K562 (cell line): ENCODE measurements around the gene LSM8. TPM values are rescaled to one million over a fixed set of nuclear protein-coding genes. Genes with fewer than 3 reads are reported as not detected.
A peak's percentile ranks its signal among the peaks of the same experiment; 100 is the strongest.

Experiments
- ATAC-seq: fragments of 200-7000 bp; cut with Tn5 transposase; 3 replicates; pipeline ENCODE4 v1.9.1; 2020; ENCODE audit warnings: moderate library complexity
- BruUV-seq: library from RNA; stranded (reverse); fragments of 400-500 nt; replicated peaks from 2 replicates; lab custom pipeline; 2021; lab: Mats Ljungman, UMichigan
- CTCF ChIA-PET: fragments of 300-600 bp; formaldehyde crosslinking; extraction: SDS; loops from one replicate; lab custom pipeline; 2021; ENCODE audit warnings: low intra/inter-chr PET ratio; lab: Yijun Ruan, JAX
- POLR2A ChIA-PET: fragments of 300-600, 350-650 bp; sonication (Branson Sonifier 250); formaldehyde crosslinking; extraction: SDS; loops from one replicate; lab custom pipeline; 2021; ENCODE audit warnings: antibody characterized with exemption, inconsistent platforms; lab: Yijun Ruan, JAX
- DNase-seq, 4 experiments: peaks; one replicate each; pipeline versions ENCODE4 v3.0.0 to v3.0.0-alpha.2; 2011 to 2018; ENCODE audit warnings: low spot score in 3 of 4, mixed read lengths in 3 of 4; ENCODE audit errors: extremely low read depth in 1 of 4
- FAIRE-seq: peaks from 2 replicates; lab custom pipeline; 2011; peaks lifted over from hg19 to GRCh38; lab: Jason Lieb, UNC
- H2AFZ ChIP-seq: 2 replicates; pipeline ENCODE4 v1.6.0; 2011; ENCODE audit warnings: low read depth, low read length, control low read depth, inconsistent platforms
- H3K27ac ChIP-seq: fragments of 200-600 bp; 3 replicates; pipeline ENCODE4 v1.8.0; 2011; ENCODE audit warnings: low read depth, mild to moderate bottlenecking, control low read depth, inconsistent platforms, low read length, moderate library complexity, mixed read lengths; ENCODE audit errors: extremely low read depth
- H3K27me3 ChIP-seq, 2 experiments: fragments of 300-600 bp in 1 of 2; 2 replicates in 1 of 2; 3 replicates in 1 of 2; pipeline versions ENCODE4 v1.6.0 to v1.8.0; 2011; ENCODE audit warnings: inconsistent platforms in 2 of 2, low read length in 2 of 2, mild to moderate bottlenecking in 1 of 2, mixed read lengths in 1 of 2, moderate library complexity in 1 of 2; ENCODE audit not compliant: control insufficient read depth in 2 of 2, insufficient read depth in 2 of 2
- H3K36me3 ChIP-seq: fragments of 300-600 bp; 3 replicates; pipeline ENCODE4 v1.8.0; 2011; ENCODE audit warnings: mild to moderate bottlenecking, low read length, inconsistent platforms; ENCODE audit not compliant: control insufficient read depth, insufficient read depth
- H3K4me1 ChIP-seq, 2 experiments: fragments of 200-600 bp in 1 of 2; replicated peaks in 1 of 2; 2 replicates in 1 of 2; 3 replicates in 1 of 2; pipeline versions ENCODE4 v1.5.1 to v1.8.0; 2011; ENCODE audit warnings: inconsistent platforms in 2 of 2, low read length in 2 of 2, mild to moderate bottlenecking in 1 of 2, mixed read lengths in 1 of 2, moderate library complexity in 1 of 2; ENCODE audit not compliant: control insufficient read depth in 2 of 2, insufficient read depth in 2 of 2
- H3K4me2 ChIP-seq: 2 replicates; pipeline ENCODE4 v1.6.1; 2011; ENCODE audit warnings: low read length, control low read depth, inconsistent platforms, mixed read lengths; ENCODE audit not compliant: insufficient read depth
- H3K4me3 ChIP-seq: fragments of 200-600 bp; sonication (generic), shearing (Covaris generic); 2 replicates; pipeline ENCODE4 v1.5.1; 2016; ENCODE audit warnings: control low read depth, inconsistent platforms
- H3K79me2 ChIP-seq: fragments of 200-600 bp; 3 replicates; pipeline ENCODE4 v1.8.0; 2011; ENCODE audit warnings: low read length, inconsistent platforms; ENCODE audit not compliant: control insufficient read depth, insufficient read depth
- H3K9ac ChIP-seq, 2 experiments: 2 replicates each; pipeline versions ENCODE4 v1.6.0 to v1.6.1; 2011; ENCODE audit warnings: low read depth in 2 of 2, low read length in 2 of 2, control low read depth in 1 of 2, inconsistent platforms in 1 of 2, mild to moderate bottlenecking in 1 of 2, mixed read lengths in 1 of 2; ENCODE audit not compliant: insufficient read depth in 1 of 2
- H3K9me1 ChIP-seq: one replicate; pipeline ENCODE4 v1.6.0; 2011; ENCODE audit warnings: inconsistent platforms, mild to moderate bottlenecking, low read length, moderate library complexity; ENCODE audit not compliant: control insufficient read depth, insufficient read depth
- H3K9me3 ChIP-seq: replicated peaks from 2 replicates; pipeline ENCODE4 v1.5.1; 2011; ENCODE audit warnings: low read depth, low read length, inconsistent platforms; ENCODE audit not compliant: control insufficient read depth, insufficient read depth
- H4K20me1 ChIP-seq: replicated peaks from 2 replicates; pipeline ENCODE4 v1.6.1; 2011; ENCODE audit warnings: low read length, inconsistent platforms, mixed read lengths; ENCODE audit not compliant: control insufficient read depth, insufficient read depth
- GABPA ChIP-seq: fragments of 200-800 bp; sonication (Bioruptor generic); conservative IDR thresholded peaks from 2 replicates; pipeline ENCODE4 v1.6.1; 2016; ENCODE audit warnings: low read depth, missing genetic modification characterization, missing compliant biosample characterization
- MIER1 ChIP-seq: fragments of 450-650 bp; IDR thresholded peaks from 2 replicates; pipeline ENCODE4 v1.6.1; 2016; ENCODE audit warnings: antibody characterized with exemption, mild to moderate bottlenecking, low read depth
- NRF1 ChIP-seq, 2 experiments: fragments of 450-650 bp; IDR thresholded peaks in 1 of 2; conservative IDR thresholded peaks in 1 of 2; 2 replicates each; pipeline ENCODE4 v1.6.1; 2014; ENCODE audit warnings: mild to moderate bottlenecking in 2 of 2
- ZNF408 ChIP-seq: fragments of 250-450 bp; sonication (Bioruptor Pico); IDR thresholded peaks from 2 replicates; pipeline ENCODE4 v1.4.0; 2020; ENCODE audit warnings: low read depth, mild to moderate bottlenecking, moderate library complexity
- ZNF644 ChIP-seq: fragments of 200-800 bp; sonication (Bioruptor generic); IDR thresholded peaks from 2 replicates; pipeline ENCODE4 v1.6.1; 2016; ENCODE audit warnings: low read depth, missing genetic modification characterization, missing compliant biosample characterization
- ZNF766 ChIP-seq: fragments of 200-800 bp; sonication (Bioruptor generic); conservative IDR thresholded peaks from 2 replicates; pipeline ENCODE4 v1.6.1; 2016; ENCODE audit warnings: missing genetic modification characterization, missing compliant biosample characterization
- WGBS: fragments of 100-300 bp; shearing (Covaris generic); methylation state at CpG from one replicate; pipeline ENCODE4 v1.1.6; 2016; ENCODE audit warnings: low coverage, mixed read lengths; ENCODE audit not compliant: insufficient coverage; ENCODE audit errors: missing lambda C conversion rate; 5-methylcytosine and 5-hydroxymethylcytosine counted together
- in situ Hi-C: fragments of 300-500 bp; cut with MboI; formaldehyde crosslinking; loops from 4 replicates; pipeline ENCODE4 v1.15.0; 2018; ENCODE audit warnings: inconsistent platforms, mixed read lengths
- intact Hi-C: fragments of 100-400 bp; cut with micrococcal nuclease; formaldehyde crosslinking; loops from 2 replicates; pipeline ENCODE4 v1.14.2; 2022
- polyA plus RNA-seq, 8 experiments: library from polyadenylated mRNA; depleted of rRNA in 4 of 8; stranded (reverse) in 5 of 8; unstranded in 3 of 8; fragments of >200 nt; fragmentation: Nextera tagmentation in 2 of 8; fragmentation: Illumina TruSeq in 1 of 8; extraction: Ambion mirVana in 2 of 8; extraction: Trizol in 1 of 8; gene quantifications; 2 replicates each; pipeline versions ENCODE4 v1.2.1 to v1.2.3, GENCODE V29; 2011 to 2014; ENCODE audit warnings: inconsistent platforms in 1 of 8, missing spikeins in 1 of 8
- total RNA-seq, 7 experiments: library from RNA; depleted of rRNA in 6 of 7; stranded (reverse); fragments of >200 nt in 6 of 7; fragmentation: Illumina TruSeq in 2 of 7; extraction: Trizol in 2 of 7; gene quantifications; 2 replicates each; pipeline versions ENCODE4 v1.2.1 to v1.2.3, GENCODE V29; 2011 to 2021; ENCODE audit warnings: low replicate concordance in 1 of 7
- TF ChIP-seq, protein P1 (sequence below), 2 experiments: fragments of 450-650 bp; formaldehyde crosslinking in 1 of 2; IDR thresholded peaks; 2 replicates each; pipeline versions ENCODE4 v1.4.0 to v1.6.1; 2014 to 2020; ENCODE audit warnings: mild to moderate bottlenecking in 2 of 2, borderline replicate concordance in 1 of 2, low read depth in 1 of 2

The LSM8 gene
- total and polyA plus RNA-seq, 9 of the 15 experiments (the other 6 are each of a cell fraction or from before 2014, with no cell fraction given), result 81.5 to 340 (median 180) TPM

DNA sequence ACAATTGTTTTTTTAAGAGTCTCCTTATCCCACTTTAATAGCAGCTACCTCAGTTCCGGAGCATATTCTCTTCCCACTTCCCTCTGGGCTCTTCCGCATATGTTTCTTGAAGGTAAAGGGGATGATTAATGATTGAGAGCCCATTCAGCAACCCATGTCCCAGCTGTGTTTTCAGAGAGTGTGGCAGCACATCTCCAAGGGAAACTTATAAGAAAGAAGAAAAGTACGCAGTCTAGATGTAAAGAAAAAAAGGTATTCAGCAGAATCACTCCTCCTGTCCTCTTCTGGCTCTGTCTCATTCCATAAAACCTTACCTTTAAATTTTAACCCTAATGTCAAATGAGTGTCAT lies 30.8 kb downstream of the LSM8 start:
- WGBS, result 27% methylated on average over 3 of the region's 3 CpGs
- Histone ChIP-seq H3K27ac (no peak overlapping the region), H3K79me2 (no peaks in the 10 kb centered on the region), H3K27me3 (peaks cover 2 to 10% of the 10 kb centered on the region in 2 experiments; a peak in 3 of 5 replicates), H3K9me1 (no peaks in the 10 kb centered on the region), H3K9ac (no peak overlapping the region), H3K36me3 (no peaks in the 10 kb centered on the region), H3K9me3 (no peaks in the 10 kb centered on the region), H3K4me3 (no peak overlapping the region), H3K4me2 (no peak overlapping the region), H3K4me1 (peaks cover 5 to 15% of the 10 kb centered on the region in 2 experiments), H4K20me1 (no peaks in the 10 kb centered on the region), H2AFZ (no peak overlapping the region)
- CTCF ChIA-PET, result no interaction called here
- FAIRE-seq (no peak), DNase-seq (no peak), ATAC-seq (no peak)
- TF ChIP-seq ZNF408 (CRISPR knock-in tag) (no peak), NRF1 (conservative IDR thresholded peaks at IDR 0.05 in 1 of 2, IDR thresholded peaks at IDR 0.05 in 1 of 2) (peak in 1 of 2 experiments; percentile 14; a peak in 2 of 4 replicates)
- BruUV-seq, result no TSS peak
- in situ Hi-C loops, result no loop called here
- intact Hi-C loops, result no loop called here
- POLR2A ChIA-PET, result interaction anchor here (0.6 kb wide), 1 partner anchor 11 kb away, joined by 4 read pairs; no protein-coding TSS in a partner anchor

- no peak overlapping the region for H3K9ac ChIP-seq
- intact Hi-C loops, result no loop called here
- no peaks in the 10 kb centered on the region for H3K36me3 ChIP-seq
- ChIA-PET CTCF (no interaction called here), POLR2A (no interaction called here)
- ATAC-seq (peak; percentile 39), DNase-seq (no peak), FAIRE-seq (no peak)
- H2AFZ ChIP-seq, result no peak overlapping the region
- H3K27me3 ChIP-seq, result peaks cover 2 to 10% of the 10 kb centered on the region in 2 experiments; a peak in 3 of 5 replicates
- in situ Hi-C loops, result no loop called here
- no peak overlapping the region for H3K4me3 ChIP-seq
- H3K9me3 ChIP-seq, result no peaks in the 10 kb centered on the region
- WGBS, result 3% methylated on average over 1 of the region's 1 CpG
- H3K27ac ChIP-seq, result no peak overlapping the region
- H3K9me1 ChIP-seq, result no peaks in the 10 kb centered on the region
- no peaks in the 10 kb centered on the region for H4K20me1 ChIP-seq
- no peaks in the 10 kb centered on the region for H3K79me2 ChIP-seq
- H3K4me2 ChIP-seq, result no peak overlapping the region
- H3K4me1 ChIP-seq, result peaks cover 5 to 15% of the 10 kb centered on the region in 2 experiments
- no TSS peak for BruUV-seq
- TF ChIP-seq GABPA (tag) (peak; percentile 32; the same call in 1 of the 2 replicates), ZNF644 (tag) (0 out of 2 replicates have a peak, but pooled peaks have one; percentile 66), ZNF766 (peak; percentile 71; the same call in 1 of the 2 replicates), MIER1 (no peak)
- TF ChIP-seq, protein P1, sequence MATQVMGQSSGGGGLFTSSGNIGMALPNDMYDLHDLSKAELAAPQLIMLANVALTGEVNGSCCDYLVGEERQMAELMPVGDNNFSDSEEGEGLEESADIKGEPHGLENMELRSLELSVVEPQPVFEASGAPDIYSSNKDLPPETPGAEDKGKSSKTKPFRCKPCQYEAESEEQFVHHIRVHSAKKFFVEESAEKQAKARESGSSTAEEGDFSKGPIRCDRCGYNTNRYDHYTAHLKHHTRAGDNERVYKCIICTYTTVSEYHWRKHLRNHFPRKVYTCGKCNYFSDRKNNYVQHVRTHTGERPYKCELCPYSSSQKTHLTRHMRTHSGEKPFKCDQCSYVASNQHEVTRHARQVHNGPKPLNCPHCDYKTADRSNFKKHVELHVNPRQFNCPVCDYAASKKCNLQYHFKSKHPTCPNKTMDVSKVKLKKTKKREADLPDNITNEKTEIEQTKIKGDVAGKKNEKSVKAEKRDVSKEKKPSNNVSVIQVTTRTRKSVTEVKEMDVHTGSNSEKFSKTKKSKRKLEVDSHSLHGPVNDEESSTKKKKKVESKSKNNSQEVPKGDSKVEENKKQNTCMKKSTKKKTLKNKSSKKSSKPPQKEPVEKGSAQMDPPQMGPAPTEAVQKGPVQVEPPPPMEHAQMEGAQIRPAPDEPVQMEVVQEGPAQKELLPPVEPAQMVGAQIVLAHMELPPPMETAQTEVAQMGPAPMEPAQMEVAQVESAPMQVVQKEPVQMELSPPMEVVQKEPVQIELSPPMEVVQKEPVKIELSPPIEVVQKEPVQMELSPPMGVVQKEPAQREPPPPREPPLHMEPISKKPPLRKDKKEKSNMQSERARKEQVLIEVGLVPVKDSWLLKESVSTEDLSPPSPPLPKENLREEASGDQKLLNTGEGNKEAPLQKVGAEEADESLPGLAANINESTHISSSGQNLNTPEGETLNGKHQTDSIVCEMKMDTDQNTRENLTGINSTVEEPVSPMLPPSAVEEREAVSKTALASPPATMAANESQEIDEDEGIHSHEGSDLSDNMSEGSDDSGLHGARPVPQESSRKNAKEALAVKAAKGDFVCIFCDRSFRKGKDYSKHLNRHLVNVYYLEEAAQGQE (IDR thresholded peaks at IDR 0.05; ENCODE audit: borderline replicate concordance), result peak; percentile 92
- TF ChIP-seq, protein P1 (CRISPR knock-in tag; IDR thresholded peaks at IDR 0.05; ENCODE audit: low read depth), result no peak
Observed at GRCh38 chr7:118217210-118217619, 33.3 kb downstream of the LSM8 start.
